ENCODE measurements around the gene TMEM163. TPM values are rescaled to one million over a fixed set of nuclear protein-coding genes. Genes with fewer than 3 reads are reported as not detected.

Gene TMEM163
- total RNA-seq, 1 experiment from 2014 or later: 0.94 TPM

- TF ChIP-seq CDX4 (CRISPR knock-in tag; IDR thresholded peaks at IDR 0.05; ENCODE audit: borderline replicate concordance): no peak
- no peak for TF ChIP-seq ZNF423 (CRISPR knock-in tag; IDR thresholded peaks at IDR 0.05)
- TF ChIP-seq ZNF138 (CRISPR knock-in tag; conservative IDR thresholded peaks at IDR 0.05): no peak
- no peak for TF ChIP-seq TEAD1 (CRISPR knock-in tag; IDR thresholded peaks at IDR 0.05)
- no peak for TF ChIP-seq RELA (CRISPR knock-in tag; IDR thresholded peaks at IDR 0.05; ENCODE audit: borderline replicate concordance)
- no peak for TF ChIP-seq TCF7 (CRISPR knock-in tag; IDR thresholded peaks at IDR 0.05; ENCODE audit: low read depth)
- no peak for TF ChIP-seq ZNF671 (CRISPR knock-in tag; IDR thresholded peaks at IDR 0.05)
- TF ChIP-seq NR2C2 (CRISPR knock-in tag; IDR thresholded peaks at IDR 0.05): no peak
Measured at GRCh38 chr2:134689315-134689714, 29.5 kb downstream of the TMEM163 start (continued).

- Mint-ChIP-seq H3K4me1 (peaks cover 21% of the 10 kb centered on the region), H3K27me3 (ENCODE audit: low read depth) (no peaks in the 10 kb centered on the region), H3K36me3 (no peaks in the 10 kb centered on the region; the same call in 1 of the 2 replicates), H3K9me3 (peaks cover 20% of the 10 kb centered on the region), H3K4me3 (no peak overlapping the region), H3K27ac (no peak overlapping the region)
- TF ChIP-seq MXD4 (CRISPR knock-in tag; IDR thresholded peaks at IDR 0.05; ENCODE audit: borderline replicate concordance) (no peak), PREB (CRISPR knock-in tag; IDR thresholded peaks at IDR 0.05; ENCODE audit: borderline replicate concordance) (no peak), ZMAT4 (CRISPR knock-in tag; IDR thresholded peaks at IDR 0.05) (no peak), ZNF396 (CRISPR knock-in tag; IDR thresholded peaks at IDR 0.05; ENCODE audit: borderline replicate concordance) (no peak), GABPB1 (CRISPR knock-in tag; IDR thresholded peaks at IDR 0.05) (no peak), ARID4B (CRISPR knock-in tag; IDR thresholded peaks at IDR 0.05; ENCODE audit: borderline replicate concordance) (no peak), FOXP4 (CRISPR knock-in tag; IDR thresholded peaks at IDR 0.05) (no peak)
- CTCF ChIA-PET: interaction anchor here (0.7 kb wide), 1 partner anchor 235 kb away, joined by 3 read pairs; no protein-coding TSS in a partner anchor
- DNase-seq (ENCODE audit: low spot score) (no peak), ATAC-seq (peak; percentile 71)
- POLR2A ChIA-PET: no interaction called here
Measured at GRCh38 chr2:134685967-134686366, 32.8 kb downstream of the TMEM163 start.

- CTCF ChIA-PET: no interaction called here
- no peak for DNase-seq (ENCODE audit: low spot score)
- H3K27ac Mint-ChIP-seq: no peak overlapping the region
- peaks cover 32% of the 10 kb centered on the region for H3K4me1 Mint-ChIP-seq
- peaks cover 20% of the 10 kb centered on the region for H3K9me3 Mint-ChIP-seq
- ATAC-seq: no peak
- H3K27me3 Mint-ChIP-seq (ENCODE audit: low read depth): no peaks in the 10 kb centered on the region
- POLR2A ChIA-PET: no interaction called here
- H3K36me3 Mint-ChIP-seq: no peaks in the 10 kb centered on the region; the same call in 1 of the 2 replicates
- no peak overlapping the region for H3K4me3 Mint-ChIP-seq
- no peak for TF ChIP-seq RORB (CRISPR knock-in tag; IDR thresholded peaks at IDR 0.05)
- TF ChIP-seq ZSCAN18 (CRISPR knock-in tag; IDR thresholded peaks at IDR 0.05): no peak
- no peak for TF ChIP-seq ZNF263 (CRISPR knock-in tag; IDR thresholded peaks at IDR 0.05; ENCODE audit: low read depth)
- TF ChIP-seq ZNF425 (CRISPR knock-in tag; conservative IDR thresholded peaks at IDR 0.05): no peak
- TF ChIP-seq USF2 (CRISPR knock-in tag; IDR thresholded peaks at IDR 0.05): no peak
- no peak for TF ChIP-seq JUN (CRISPR knock-in tag; IDR thresholded peaks at IDR 0.05)
Measured at GRCh38 chr2:134683561-134684112, 35.2 kb downstream of the TMEM163 start.

All from WTC11 (cell line).